ENCODE measurements around the gene SCGB3A2. TPM values are rescaled to one million over a fixed set of nuclear protein-coding genes. Genes with fewer than 3 reads are reported as not detected.

The SCGB3A2 gene, protein sequence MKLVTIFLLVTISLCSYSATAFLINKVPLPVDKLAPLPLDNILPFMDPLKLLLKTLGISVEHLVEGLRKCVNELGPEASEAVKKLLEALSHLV
- not detected for polyA plus RNA-seq

DNA sequence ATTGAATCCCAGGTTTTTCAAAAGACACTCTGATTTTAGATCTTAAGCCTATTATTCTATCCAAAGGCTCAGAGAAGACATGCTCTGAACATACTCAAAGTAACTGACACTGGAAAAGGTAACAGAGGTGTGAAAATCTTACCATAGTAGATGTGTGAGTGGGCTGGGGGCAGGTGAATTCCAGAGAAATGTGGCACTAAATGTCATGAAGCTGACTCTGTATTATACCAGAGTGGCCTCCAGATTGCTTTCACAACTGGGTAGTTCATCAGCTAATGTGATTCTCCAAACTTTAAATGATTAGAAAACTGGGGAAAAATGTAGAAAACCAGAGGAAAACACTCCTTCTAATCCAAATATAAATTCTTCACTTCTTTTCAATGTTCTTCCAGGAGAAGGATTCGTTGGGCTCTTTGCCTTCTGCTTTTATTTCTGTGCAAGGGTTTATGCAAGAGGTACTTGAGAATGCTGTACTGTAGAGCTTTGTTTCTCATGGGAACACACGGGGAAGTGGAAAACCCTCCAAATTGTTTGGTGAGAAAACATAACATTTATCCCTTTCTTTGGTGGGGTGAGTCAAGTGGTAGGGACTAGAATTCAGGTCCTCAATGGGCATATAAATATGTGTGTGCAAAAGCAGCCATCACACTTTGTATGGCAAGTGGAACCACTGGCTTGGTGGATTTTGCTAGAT is at the start of gene SCGB3A2:
Gene SCGB3A2, plus strand, starts transcription at position 646 of the 694 bp plus-strand sequence. CDS start 93 bp downstream, outside the sequence.
- H3K27ac Mint-ChIP-seq: no peak within 1 kb of the TSS
- no peaks in the 10 kb centered on the region for H3K4me1 Mint-ChIP-seq

DNA sequence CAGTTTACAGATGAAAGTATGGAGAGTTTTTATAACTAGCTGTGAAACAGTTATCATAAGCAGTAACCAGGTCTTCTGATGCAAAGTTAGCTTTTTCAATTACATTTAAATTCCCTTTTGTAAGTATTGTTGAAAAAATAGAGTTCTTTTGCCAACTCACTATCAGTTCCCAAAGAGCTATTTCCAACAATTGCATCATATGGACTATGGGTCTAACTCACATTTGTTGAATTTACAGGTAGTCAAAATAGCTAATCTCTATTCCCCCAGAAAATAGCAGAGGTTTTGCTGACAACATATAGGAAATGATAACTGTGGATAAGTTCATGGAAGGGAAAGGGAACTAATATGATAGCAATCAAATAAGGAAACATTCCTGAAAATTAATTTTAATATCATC is 48.5 kb upstream of the SCGB3A2 start:
- Mint-ChIP-seq H3K27me3 (ENCODE audit: low read depth in 3 of 3) (peaks cover 0 to 9% (median 2%) of the 10 kb centered on the region in 3 donors), H3K4me1 (no peaks in the 10 kb centered on the region), H3K27ac (no peak overlapping the region), H3K4me3 (no peak overlapping the region), H3K36me3 (no peaks in the 10 kb centered on the region), H3K9me3 (no peaks in the 10 kb centered on the region)
- no peak for DNase-seq

More for the DNA sequence above, at the start of gene SCGB3A2:
- Mint-ChIP-seq H3K9me3 (no peaks in the 10 kb centered on the region), H3K36me3 (no peaks in the 10 kb centered on the region), H3K27me3 (ENCODE audit: low read depth in 3 of 3) (peaks cover 0 to 6% (median 0%) of the 10 kb centered on the region in 3 donors), H3K4me3 (no peak within 1 kb of the TSS)
- no peak for DNase-seq

DNA sequence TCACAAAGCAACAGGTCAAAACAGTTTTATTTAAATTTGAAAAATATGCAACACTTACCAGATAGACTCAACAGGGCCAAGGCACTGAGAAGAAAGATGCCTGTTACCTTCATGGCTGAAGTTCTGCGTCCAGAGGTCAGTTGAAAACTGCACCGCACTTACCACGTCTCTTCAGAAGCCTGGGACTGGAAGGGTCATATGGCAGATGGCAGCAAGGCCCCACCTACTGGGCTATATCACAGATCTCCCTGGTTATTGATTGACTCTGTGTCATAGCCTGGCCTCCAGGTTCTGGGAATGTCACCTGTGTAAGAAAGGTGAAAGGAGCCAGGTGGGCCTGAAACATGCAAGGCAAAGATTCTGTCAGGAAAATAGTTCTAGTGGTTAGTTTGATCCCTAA is 47.0 kb upstream of the SCGB3A2 start, which contains the start of gene SPINK1:
Gene SPINK1, minus strand, starts transcription at position 207 of the 400 bp plus-strand sequence. Its CDS starts 94 bp downstream, at position 113.
- DNase-seq: no peak
- H3K36me3 Mint-ChIP-seq: no peaks in the 10 kb centered on the region
- no peaks in the 10 kb centered on the region for H3K4me1 Mint-ChIP-seq
- no peak within 1 kb of the TSS for H3K27ac Mint-ChIP-seq
- no peak within 1 kb of the TSS for H3K4me3 Mint-ChIP-seq
- peaks cover 0 to 9% (median 0%) of the 10 kb centered on the region in 3 donors for H3K27me3 Mint-ChIP-seq (ENCODE audit: low read depth in 3 of 3)
- H3K9me3 Mint-ChIP-seq: no peaks in the 10 kb centered on the region

DNA sequence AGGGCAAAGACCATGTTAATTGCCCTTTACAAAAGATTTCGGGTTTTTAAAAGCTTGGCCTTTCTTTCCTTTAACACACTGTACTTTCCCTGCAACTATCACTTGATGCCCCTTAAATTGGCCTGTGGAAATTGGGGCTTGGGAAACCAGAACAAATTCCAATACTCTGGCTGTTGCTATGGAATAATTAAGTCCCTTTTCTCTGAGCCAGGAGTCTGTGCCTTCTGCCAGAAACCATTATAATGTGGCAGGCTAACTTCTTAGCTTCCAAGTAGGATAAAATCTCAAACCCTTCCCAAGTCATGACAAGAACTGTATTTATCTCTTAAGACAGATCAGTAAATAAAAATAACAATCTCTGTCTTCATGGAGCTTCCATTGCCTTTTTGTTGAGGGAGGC is 46.0 kb upstream of the SCGB3A2 start:
- no peaks in the 10 kb centered on the region for H3K9me3 Mint-ChIP-seq
- no peak overlapping the region for H3K27ac Mint-ChIP-seq
- no peak for DNase-seq
- H3K36me3 Mint-ChIP-seq: no peaks in the 10 kb centered on the region
- H3K27me3 Mint-ChIP-seq (ENCODE audit: low read depth in 3 of 3): peaks cover 0 to 7% (median 0%) of the 10 kb centered on the region in 3 donors
- H3K4me3 Mint-ChIP-seq: no peak overlapping the region
- no peaks in the 10 kb centered on the region for H3K4me1 Mint-ChIP-seq

DNA sequence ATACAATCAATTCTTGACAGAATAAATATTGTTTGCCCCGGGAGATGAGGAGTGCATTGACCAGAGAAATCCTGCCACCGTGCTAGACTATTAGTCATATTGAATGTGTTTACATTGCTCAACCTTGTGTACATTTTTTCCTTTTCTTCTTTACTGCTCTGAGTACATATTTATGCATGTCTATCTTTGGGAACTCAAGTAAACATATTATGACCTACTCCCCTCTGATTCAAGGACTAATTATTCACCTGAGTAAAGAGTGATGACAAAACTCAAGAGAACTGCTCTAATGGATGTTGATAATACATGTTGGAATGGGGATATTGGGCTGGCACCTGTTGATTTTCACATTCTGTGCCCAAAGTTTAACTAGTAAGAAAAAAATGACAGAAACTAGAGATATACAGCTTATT is 43.1 kb upstream of the SCGB3A2 start:
- no peak overlapping the region for H3K27ac Mint-ChIP-seq
- no peaks in the 10 kb centered on the region for H3K9me3 Mint-ChIP-seq
- peaks cover 0 to 4% (median 3%) of the 10 kb centered on the region in 3 donors for H3K27me3 Mint-ChIP-seq (ENCODE audit: low read depth in 3 of 3)
- no peaks in the 10 kb centered on the region for H3K4me1 Mint-ChIP-seq
- no peaks in the 10 kb centered on the region for H3K36me3 Mint-ChIP-seq
- H3K4me3 Mint-ChIP-seq: no peak overlapping the region
- DNase-seq: no peak

DNA sequence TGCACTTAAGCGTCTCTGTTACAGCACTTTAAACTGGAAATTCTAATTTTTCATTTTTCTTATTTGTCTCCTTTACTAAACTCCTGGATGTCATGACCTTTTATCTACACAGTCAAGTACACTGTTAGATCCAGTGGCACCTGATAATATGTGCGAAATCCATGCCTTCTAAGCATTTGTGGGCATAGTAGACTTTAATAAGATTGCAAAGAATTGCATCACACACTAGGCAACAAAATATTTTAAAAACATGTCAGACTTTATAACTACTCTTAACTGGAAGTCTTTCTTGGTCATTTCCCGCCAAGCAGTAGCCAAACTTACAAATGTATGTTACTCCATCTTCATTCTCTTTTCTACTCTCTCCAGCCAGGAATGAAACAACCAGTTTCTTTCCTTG is 42.1 kb upstream of the SCGB3A2 start:
- no peaks in the 10 kb centered on the region for H3K4me1 Mint-ChIP-seq
- no peak overlapping the region for H3K4me3 Mint-ChIP-seq
- DNase-seq: no peak
- H3K36me3 Mint-ChIP-seq: no peaks in the 10 kb centered on the region
- no peak overlapping the region for H3K27ac Mint-ChIP-seq
- H3K27me3 Mint-ChIP-seq (ENCODE audit: low read depth in 3 of 3): peaks cover 0 to 9% (median 3%) of the 10 kb centered on the region in 3 donors
- H3K9me3 Mint-ChIP-seq: no peaks in the 10 kb centered on the region

DNA sequence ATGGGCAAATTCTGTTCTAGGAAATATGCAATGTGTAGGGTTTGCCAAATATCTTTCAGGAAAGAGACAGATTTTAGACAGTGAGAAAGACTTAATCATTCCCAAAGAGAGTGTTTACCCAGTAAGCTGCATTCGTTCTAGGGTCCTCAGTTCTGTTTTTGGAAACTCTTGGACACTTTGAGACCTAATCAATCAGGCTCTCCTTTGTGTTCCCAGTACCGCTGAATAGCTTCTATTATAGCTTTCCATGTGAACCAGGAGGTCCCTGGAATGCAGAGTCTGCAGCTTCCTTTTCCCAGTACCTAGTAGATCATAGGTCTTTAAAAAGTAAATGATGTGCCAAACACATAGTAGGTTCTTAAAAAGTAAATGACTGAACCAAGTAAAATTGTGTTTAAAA is 35.6 kb upstream of the SCGB3A2 start:
- Mint-ChIP-seq H3K4me1 (no peaks in the 10 kb centered on the region), H3K27me3 (ENCODE audit: low read depth in 3 of 3) (peaks cover 2 to 23% (median 6%) of the 10 kb centered on the region in 3 donors), H3K36me3 (no peaks in the 10 kb centered on the region), H3K27ac (no peak overlapping the region), H3K9me3 (no peaks in the 10 kb centered on the region), H3K4me3 (no peak overlapping the region)
- DNase-seq: no peak

DNA sequence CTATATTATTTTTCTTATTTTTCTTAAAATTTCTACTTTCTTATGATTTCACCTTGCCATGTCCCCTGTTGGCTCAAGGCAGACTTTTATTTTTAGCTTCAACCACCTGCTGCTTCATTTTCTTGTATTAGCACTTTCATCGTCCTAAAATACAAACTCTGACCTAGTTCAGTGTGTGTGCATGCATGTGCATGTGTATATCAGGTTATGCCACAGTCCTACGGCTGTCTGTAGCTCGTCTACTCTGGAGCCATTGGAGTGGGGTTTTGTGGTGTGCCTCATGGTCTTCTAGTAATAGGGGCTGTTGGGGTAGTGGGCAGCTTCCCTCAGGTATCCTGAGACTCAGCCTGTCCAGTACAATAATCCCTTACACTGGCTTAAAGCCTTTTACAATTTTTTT is 33.7 kb upstream of the SCGB3A2 start:
- H3K27me3 Mint-ChIP-seq (ENCODE audit: low read depth in 3 of 3): peaks cover 3 to 20% (median 7%) of the 10 kb centered on the region in 3 donors
- H3K27ac Mint-ChIP-seq: no peak overlapping the region
- no peak overlapping the region for H3K4me3 Mint-ChIP-seq
- DNase-seq: no peak
- H3K9me3 Mint-ChIP-seq: no peaks in the 10 kb centered on the region
- no peaks in the 10 kb centered on the region for H3K36me3 Mint-ChIP-seq
- H3K4me1 Mint-ChIP-seq: no peaks in the 10 kb centered on the region

DNA sequence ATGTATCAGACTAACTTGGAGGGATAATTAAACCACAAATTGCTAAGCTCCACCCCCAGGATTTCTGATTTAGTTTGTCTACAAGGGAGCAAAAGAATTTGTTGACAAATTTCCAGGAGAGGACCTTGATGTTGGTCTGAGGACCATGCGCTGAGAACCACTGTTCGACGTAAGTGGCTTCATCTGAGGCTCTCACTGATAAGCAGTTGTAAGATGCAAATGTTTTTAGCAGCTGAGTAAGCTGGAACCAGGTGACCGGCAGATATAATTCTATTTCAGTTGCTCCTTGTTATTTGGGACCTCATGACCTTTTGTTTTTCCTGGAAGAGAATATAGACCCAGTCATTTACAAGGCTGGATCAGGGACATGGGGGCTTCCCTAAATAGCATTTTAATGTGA is 32.9 kb upstream of the SCGB3A2 start:
- DNase-seq: no peak
- Mint-ChIP-seq H3K9me3 (no peaks in the 10 kb centered on the region), H3K27me3 (ENCODE audit: low read depth in 3 of 3) (peaks cover 3 to 20% (median 7%) of the 10 kb centered on the region in 3 donors), H3K4me3 (no peak overlapping the region), H3K36me3 (no peaks in the 10 kb centered on the region), H3K27ac (no peak overlapping the region), H3K4me1 (no peaks in the 10 kb centered on the region)

DNA sequence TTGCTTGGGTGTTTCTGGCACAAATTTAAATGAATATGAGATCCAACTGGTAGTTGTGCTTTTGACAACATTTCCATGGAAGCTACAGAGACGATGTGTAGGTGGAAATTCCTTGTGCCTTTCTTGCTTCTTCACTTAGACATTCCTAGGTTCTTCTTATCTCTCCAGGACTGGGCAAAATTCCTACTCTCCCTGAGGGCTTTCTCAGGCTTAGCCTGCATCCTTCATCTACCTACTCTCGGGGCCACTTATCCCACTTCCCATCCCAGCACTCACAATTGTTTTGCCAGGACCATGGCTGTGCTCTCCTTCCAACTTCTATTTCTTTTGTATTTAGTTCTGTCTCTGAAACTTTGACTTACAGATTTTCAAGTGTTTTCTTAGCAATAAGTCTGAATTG is 29.3 kb upstream of the SCGB3A2 start:
- H3K36me3 Mint-ChIP-seq: no peaks in the 10 kb centered on the region
- no peak overlapping the region for H3K4me3 Mint-ChIP-seq
- DNase-seq: no peak
- peaks cover 3 to 12% (median 6%) of the 10 kb centered on the region in 3 donors for H3K27me3 Mint-ChIP-seq (ENCODE audit: low read depth in 3 of 3)
- no peak overlapping the region for H3K27ac Mint-ChIP-seq
- H3K4me1 Mint-ChIP-seq: no peaks in the 10 kb centered on the region
- no peaks in the 10 kb centered on the region for H3K9me3 Mint-ChIP-seq

DNA sequence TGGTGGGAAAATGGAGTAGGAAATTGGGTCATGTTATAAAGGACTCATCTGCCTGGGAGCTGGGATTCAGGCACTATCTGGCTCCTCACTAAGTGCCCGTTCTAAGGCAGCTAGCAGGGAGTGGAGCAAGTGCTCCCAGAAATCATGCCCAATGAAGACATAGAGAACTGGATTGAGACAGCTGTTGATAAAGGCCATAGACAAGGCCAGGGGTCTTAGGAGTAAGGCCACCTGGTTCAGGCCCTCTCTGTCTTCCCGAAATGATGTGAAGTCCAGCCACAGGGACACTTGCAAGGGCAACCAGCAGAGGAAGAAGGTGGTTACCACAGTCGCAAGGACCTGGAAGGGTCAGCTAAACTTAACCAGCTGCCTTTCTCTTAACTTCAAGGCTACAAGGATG is 26.9 kb upstream of the SCGB3A2 start:
- no peak overlapping the region for H3K4me3 Mint-ChIP-seq
- no peaks in the 10 kb centered on the region for H3K9me3 Mint-ChIP-seq
- DNase-seq: no peak
- H3K36me3 Mint-ChIP-seq: no peaks in the 10 kb centered on the region
- peaks cover 9% of the 10 kb centered on the region in 3 donors for H3K27me3 Mint-ChIP-seq (ENCODE audit: low read depth in 3 of 3)
- no peaks in the 10 kb centered on the region for H3K4me1 Mint-ChIP-seq
- H3K27ac Mint-ChIP-seq: no peak overlapping the region

DNA sequence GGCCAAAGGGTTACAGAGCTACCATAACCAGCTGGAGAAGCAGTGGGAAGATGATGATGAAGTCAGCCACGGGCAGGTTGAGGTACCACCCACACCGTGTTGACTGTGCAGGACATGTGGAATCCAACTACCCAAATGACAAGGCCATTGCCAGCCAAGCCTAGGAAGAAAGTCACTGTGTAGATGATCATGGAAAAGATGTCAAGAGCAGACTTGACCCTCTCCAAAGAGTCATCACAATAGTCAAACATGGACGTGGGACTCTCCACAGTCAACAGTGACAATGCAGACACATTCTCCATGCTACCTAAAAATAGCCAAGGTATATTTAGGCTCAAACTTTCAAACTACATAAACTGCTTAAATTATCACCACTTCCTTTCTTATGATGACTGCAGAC is 26.1 kb upstream of the SCGB3A2 start:
- no peaks in the 10 kb centered on the region for H3K36me3 Mint-ChIP-seq
- no peak overlapping the region for H3K4me3 Mint-ChIP-seq
- H3K4me1 Mint-ChIP-seq: peaks cover 0 to 2% of the 10 kb centered on the region in 2 donors
- DNase-seq: no peak
- peaks cover 5 to 9% (median 6%) of the 10 kb centered on the region in 3 donors for H3K27me3 Mint-ChIP-seq (ENCODE audit: low read depth in 3 of 3)
- H3K9me3 Mint-ChIP-seq: no peaks in the 10 kb centered on the region
- no peak overlapping the region for H3K27ac Mint-ChIP-seq

DNA sequence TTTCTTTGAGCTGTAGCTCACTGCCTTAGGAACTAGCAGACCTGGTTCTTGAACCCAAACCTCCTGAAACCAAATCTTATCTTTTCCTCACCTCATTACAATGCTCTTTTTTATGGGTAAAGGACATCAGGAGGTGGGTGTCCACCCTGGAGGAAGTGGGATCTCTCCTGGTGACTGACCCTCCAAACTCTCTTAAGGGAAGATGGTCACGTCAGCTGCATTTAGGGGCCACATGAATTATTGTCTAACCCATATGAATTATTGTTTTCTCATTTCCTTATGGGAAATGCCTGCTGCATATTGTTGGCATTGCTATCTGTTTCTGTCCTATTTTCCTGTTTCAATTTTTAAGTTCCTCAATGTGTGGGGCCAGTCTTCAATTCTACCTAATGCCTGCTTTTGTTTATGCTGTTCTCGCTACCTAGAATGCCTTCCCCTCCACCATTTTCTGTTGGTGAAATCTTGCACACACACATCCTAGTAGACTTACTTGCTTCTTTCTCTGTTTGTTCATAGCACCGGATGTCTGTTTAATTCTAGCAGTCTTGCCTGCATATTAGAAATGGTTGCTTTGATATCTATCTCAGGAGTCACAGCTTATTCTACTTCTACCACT is 25.0 kb upstream of the SCGB3A2 start:
- H3K27ac Mint-ChIP-seq: no peak overlapping the region
- peaks cover 2 to 9% (median 6%) of the 10 kb centered on the region in 3 donors for H3K27me3 Mint-ChIP-seq (ENCODE audit: low read depth in 3 of 3)
- peaks cover 2 to 6% of the 10 kb centered on the region in 2 donors for H3K4me1 Mint-ChIP-seq
- no peak for DNase-seq
- H3K9me3 Mint-ChIP-seq: no peaks in the 10 kb centered on the region
- no peak overlapping the region for H3K4me3 Mint-ChIP-seq
- H3K36me3 Mint-ChIP-seq: no peaks in the 10 kb centered on the region

DNA sequence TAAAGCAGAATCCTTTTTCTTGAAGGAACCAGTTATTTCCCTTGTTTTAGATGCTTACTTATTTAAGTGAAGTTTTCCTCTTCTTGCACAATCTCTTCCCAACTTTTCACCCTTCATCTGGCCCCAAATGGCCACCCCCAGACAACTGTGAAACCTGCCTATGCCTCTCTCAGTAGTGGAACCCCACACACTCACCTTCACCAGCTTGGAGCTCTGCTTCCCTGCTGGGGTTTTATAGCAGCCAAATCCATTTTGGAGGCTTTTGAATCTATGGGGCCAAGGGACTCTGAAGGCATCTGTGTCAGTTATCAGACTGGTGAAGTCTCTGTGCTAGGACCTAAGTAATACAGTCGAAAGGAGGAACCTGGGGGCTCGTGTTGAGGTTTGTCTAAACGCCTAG is 24.2 kb upstream of the SCGB3A2 start:
- DNase-seq: no peak
- peaks cover 2 to 6% (median 5%) of the 10 kb centered on the region in 3 donors for H3K27me3 Mint-ChIP-seq (ENCODE audit: low read depth in 3 of 3)
- no peaks in the 10 kb centered on the region for H3K9me3 Mint-ChIP-seq
- no peaks in the 10 kb centered on the region for H3K36me3 Mint-ChIP-seq
- peaks cover 2 to 6% of the 10 kb centered on the region in 2 donors for H3K4me1 Mint-ChIP-seq
- no peak overlapping the region for H3K4me3 Mint-ChIP-seq
- H3K27ac Mint-ChIP-seq: no peak overlapping the region
